GM18505 (cell line): ENCODE measurements around the gene GMDS.

Experiments used
- ATAC-seq: cut with Tn5 transposase; IDR thresholded peaks from one replicate; pipeline ENCODE4 v1.9.1; 2021; ENCODE audit not compliant: unreplicated experiment
- POLR2A ChIP-seq: IDR thresholded peaks from 4 replicates; pipeline ENCODE4 v1.6.1; 2011; ENCODE audit warnings: borderline replicate concordance; ENCODE audit not compliant: insufficient read depth, insufficient read length; ENCODE audit errors: extremely low read depth

The GMDS gene

DNA sequence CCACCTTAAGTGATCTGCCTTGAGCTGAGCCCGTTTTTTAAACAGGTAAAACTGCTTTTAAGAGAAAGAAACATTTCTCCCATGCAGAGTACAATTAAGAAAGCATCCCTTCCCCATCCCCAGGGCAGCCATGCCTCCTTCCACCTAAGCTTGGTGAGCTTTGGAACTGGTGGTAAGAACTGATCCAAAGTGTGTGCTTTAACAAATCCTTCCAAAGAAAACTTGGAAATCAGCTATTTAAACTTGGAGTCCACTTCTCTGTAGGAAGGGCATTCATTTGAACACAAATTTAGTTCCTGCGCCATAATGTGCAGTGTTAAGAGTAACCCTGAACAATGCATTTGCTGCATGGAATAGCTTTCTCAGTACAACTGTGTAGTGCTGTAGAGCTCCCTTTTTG lies 17.0 kb downstream of the GMDS start:
- ATAC-seq, result no peak
- no peak for TF ChIP-seq POLR2A

DNA sequence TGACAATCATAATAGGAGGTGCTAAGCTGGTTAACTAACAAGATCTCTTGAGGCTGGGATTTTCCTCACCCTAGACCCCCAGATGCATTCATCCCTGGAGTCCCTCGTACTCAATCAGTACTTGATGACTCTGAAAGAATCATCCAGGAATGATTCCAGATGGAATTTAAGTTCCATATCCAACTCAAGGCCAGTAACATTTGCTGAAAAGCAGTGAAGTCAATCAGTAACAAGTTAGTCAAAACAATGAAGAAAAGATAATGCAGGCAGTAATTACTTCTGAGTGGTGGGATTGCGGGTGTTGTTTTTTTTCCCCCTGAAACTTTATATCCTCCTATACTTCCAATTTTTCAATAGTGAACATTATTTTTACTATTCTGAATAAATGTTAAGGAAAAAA lies 18.6 kb downstream of the GMDS start:
- ATAC-seq, result no peak
- TF ChIP-seq POLR2A, result no peak

DNA sequence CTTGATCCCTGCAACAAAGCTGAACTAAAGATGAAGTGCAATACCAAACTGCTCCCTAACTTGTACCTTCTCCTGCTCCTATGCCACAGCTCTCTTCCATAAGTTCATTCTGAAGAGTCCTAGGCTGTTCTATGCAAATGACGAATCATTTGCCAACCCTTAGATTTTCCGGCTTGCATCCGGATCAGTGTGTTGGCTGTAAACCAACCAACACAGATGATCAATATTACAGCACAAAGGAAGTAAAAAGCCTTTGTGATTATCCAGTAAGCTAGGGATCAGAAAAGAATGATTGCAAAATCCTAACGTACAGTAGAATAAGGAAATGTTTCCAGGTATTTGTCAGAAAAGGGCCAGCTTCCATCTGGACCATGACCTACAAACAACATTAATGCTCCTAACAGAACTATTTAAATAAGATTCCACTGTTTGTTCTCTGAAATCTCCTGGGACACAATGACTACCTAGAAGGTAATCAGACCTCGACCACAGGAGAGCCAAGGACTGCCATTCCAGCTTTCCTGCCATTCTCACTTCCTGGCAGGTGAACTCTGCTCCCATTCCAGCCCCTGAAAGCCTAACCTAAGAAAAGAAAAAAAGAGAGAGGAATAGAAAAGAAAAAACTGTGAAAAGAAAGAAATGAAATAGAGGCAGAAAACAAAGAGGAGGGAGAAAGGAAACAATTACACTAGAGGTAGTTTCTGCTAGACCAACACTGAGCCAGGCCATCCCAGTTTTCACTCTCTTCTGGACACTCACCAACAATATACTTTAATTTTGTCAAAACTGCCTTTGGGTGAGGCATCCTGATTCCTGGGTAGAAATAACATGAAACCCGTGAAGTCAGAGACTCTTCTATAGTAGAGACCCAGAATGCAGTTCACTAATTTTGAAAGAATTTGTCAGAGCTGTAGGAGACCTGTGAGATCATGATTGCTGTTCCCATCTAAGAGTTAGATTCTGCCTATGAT lies 19.7 kb downstream of the GMDS start:
- no peak for TF ChIP-seq POLR2A
- ATAC-seq, result no peak

DNA sequence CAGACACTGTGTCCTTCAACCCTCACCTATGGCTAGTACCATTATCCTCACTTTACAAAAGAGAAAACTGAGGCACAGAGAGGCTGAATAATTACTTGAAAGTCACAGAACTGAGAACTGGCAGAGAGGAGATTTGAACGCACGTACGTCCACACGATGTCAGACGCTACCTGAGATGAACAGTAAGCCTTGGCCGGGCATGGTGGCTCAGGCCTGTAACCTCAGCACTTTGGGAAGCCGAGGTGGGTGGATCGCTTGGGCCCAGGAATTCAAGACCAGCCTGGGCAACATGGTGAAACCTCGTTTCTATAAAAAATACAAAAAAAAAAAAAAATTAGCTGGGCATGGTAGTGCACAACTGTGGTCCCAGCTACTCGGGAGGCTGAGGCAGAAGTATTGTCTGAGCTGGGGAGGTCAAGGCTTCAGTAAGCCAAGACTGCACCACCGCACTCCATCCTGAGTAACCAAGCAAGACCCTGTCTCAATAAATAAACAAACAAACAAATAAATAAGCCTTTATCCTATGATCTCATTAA lies 20.5 kb downstream of the GMDS start:
- ATAC-seq, result no peak
- no peak for TF ChIP-seq POLR2A

DNA sequence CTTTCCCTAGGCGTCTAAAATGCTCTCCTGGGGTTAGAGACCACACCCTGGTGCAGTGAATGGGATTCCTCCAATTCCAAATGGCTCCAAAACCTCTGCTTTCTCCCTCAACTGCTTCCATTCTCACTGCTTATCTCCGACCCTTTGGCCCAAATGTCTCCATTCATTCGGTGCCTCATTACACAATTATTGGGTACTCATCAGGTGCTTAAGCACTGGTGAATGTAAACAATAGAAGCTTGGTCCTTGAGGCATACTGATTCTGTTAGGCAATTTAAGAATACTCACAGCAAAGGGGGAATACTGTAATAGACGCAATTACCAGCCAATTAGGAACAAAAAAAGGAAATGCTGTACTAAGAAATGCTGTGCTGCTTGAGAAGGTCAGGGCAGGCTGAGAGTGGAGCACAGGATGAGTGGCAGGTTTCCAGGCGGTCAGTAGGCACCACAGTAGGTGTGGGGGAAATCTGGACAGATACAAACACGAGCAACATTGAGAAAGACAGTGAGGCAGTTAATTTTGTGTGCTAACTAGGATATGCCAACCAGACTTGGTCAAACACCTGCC lies 23.0 kb downstream of the GMDS start:
- TF ChIP-seq POLR2A, result peak; percentile 5
- ATAC-seq, result no peak

DNA sequence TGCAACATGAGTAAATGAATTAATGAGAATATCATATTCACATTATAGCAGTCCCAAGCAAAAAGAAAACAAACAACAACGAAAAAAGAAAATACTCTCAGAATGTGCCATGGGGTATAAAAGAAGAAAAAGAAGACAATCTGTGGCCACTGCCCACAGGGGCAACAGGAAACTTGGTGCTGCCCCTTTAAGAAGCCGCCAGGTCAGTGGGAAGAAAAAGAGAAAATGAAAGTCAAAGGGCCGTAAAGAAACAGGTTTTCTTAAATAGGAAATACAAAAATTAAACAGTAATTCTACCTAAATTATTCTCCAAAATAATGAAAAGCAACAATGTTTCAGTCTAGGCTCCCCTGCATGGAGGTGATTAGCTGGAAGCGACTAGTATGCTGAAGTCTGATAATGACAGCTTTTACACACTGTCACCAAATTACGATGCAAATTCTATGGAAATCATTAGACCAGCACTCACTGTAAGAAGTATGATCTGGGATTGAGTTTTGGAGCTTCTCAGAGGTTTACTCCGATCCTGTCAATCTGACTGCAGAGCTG lies 23.6 kb downstream of the GMDS start:
- TF ChIP-seq POLR2A, result peak; percentile 41
- ATAC-seq, result no peak

DNA sequence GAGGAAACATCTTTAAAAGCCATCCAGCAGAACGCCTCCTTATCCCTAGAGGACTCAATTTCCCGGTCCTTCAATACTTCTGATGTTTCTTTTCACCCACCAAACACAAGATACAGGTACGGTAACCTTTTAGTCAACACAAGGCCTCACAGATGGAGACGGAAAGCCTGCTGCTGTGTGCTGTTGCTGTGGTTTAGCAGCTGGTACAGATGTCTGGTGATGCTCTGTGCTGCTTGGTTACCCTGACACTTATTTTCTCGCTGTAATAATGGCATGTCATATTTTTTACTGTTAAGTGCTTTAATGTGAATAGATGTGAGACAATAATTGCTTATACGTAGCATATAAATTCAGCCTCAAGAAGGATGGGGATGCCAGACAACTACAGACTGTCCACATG lies 25.3 kb downstream of the GMDS start:
- TF ChIP-seq POLR2A, result no peak
- no peak for ATAC-seq

DNA sequence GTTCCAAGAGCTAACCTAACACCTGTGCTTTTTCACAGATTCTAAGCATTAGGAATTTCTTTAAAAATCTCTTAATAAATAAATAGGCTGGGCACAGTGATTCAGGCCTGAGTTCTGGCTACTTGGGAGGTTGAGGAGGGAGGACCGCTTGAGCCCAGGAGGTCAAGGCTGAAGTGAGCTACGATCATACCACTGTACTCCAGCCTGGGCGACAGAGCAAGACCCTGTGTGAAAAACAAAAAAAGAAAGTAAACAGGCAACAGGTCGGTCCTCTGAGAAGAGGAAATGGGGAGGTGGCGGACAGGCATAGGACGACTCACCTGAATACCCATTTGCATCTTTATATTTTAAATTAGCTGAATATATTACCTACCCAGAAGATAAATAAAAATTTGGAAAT lies 26.5 kb downstream of the GMDS start:
- no peak for ATAC-seq
- no peak for TF ChIP-seq POLR2A

DNA sequence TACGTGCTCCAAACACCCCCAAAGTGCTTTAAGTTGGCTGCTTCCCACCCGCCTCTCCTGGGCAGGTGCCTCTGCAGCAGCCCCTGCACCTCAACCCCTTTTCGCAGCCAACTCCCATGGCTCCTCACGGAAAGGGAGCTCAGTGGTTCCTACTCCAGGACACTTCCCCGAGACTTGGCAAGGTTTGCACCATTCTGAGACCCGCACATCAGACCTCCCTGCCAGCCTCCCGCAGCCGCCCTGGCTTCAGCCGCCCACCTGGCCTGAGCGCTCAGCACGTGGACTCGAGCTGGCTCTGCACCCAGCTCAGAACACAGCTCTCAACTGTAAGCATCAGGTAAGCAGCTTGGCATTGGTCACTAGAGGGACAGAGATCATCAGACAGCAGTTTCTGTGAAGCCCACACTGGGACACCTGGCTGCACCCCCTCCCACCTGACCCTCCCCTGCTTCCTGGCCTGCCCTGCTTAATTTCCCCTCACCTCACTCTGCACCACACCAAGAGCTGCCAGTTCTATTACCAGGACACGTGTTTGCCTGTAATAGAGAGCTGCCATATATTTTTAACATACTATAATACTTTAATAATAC lies 28.5 kb downstream of the GMDS start:
- TF ChIP-seq POLR2A, result no peak
- ATAC-seq, result no peak

DNA sequence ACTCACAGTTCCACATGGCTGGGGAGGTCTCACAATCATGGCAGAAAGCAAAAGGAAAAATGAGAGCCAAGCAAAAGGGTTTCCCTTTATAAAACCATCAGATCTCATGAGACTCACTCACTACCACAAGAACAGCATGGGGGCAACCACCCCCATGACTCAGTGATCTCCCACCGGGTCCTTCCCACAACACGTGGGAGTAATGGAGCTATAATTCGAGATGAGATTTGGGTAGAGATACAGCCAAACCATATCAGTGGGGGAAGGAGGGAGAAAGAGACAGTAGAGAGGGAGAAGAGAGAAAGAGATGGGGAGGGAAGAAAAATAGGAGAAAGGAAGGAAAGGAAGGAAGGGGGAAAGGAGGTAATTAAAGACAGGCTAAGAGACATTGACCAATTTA lies 30.1 kb downstream of the GMDS start:
- ATAC-seq, result no peak
- TF ChIP-seq POLR2A, result no peak

DNA sequence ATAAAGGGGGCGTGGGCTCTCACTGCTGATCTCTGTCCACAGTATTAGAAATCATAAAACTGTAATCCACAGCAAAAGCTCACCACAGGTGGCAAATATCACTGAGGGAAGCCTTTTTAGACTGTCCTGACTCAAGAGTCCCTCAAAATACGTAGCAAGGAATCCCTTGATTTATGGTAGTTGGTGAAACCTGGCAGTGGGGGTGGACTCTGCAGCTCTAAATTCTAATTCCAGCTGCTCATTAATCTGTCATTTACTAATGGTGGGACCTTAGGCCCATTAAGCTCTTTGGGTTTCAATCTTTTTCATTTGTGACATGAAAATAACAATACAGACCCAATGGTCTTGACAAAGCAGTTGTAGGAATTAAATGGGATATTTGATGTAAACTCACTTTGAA lies 32.3 kb downstream of the GMDS start:
- no peak for TF ChIP-seq POLR2A
- ATAC-seq, result no peak

DNA sequence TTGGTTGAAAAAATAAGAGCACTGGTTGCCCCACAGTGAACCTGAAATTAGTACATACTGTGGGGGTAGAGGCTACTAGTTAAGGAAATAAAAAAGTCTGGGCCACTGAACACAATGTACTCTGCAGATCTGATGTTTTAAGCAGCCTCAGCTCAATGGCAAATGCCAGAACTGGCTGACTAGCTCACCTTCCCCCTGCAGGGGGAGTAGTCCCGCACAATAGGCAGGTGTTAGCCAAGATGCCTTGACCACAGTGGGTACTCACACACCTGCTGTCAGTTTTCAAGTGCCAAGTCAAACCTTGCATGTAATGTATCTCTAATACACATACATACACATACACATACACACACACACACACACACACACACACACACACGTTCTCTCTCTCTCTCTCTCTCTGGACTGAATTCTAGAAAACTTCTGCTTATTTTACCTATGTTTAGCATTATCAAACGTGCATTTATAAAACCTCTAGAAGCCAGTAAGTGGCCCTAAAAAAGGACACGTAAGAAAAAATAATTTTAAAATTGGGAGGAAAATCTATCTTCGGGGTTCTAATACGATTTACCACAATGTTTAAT lies 36.1 kb downstream of the GMDS start:
- no peak for ATAC-seq
- no peak for TF ChIP-seq POLR2A

DNA sequence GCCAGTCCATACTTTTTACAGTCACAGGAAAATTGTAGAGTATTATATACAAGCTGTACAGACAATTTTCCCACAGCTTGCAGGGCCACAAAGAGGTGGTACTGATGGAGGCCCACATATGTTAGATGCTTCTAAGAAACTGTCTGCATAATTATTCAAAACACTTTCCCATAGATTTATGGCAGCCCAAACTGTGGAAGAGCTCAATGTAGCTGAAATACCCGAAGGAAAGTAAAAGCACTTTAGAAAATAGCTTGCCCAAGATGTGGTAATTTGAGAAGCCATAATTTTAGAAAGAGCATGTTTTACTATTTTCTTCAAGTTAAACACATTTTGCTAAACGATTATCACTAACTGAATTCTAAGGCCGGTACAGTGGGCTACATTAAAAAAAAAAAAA lies 36.9 kb downstream of the GMDS start:
- no peak for ATAC-seq
- no peak for TF ChIP-seq POLR2A
